HG03575 (cell line): ENCODE data around the gene DTNBP1.

Source experiments
- ATAC-seq: cut with Tn5 transposase; IDR thresholded peaks from one replicate; pipeline ENCODE4 v1.9.1; 2021; ENCODE audit not compliant: unreplicated experiment, insufficient number of reproducible peaks, low FRiP score; ENCODE audit errors: extremely low read depth

Gene DTNBP1

DNA sequence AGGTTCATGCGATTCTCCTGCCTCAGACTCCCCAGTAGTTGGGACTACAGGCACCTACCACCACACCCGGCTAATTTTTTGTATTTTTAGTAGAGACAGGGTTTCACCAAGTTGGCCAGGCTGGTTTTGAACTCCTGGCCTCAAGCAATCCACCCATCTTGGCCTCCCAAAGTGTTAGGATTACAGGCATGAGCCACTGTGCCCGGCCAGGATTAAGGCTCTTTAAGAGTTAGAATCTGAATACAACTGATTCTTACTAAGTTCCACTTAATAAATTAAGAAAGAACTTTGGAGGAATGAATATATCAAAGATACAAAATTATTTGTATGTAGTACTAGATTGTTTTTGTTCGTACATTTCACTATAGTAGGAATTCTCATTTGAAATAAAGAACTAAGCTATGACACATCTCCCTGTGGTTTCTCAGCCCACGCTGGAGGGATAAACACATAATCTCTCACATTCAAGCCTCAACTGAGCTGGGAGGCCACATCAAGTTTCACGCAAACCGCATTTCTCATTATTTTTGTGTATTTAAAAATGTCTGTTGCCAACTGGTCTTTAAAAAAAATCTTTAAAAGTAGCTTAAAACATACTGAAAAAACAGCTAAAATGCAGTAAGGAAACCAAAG lies 34.2 kb downstream of the DTNBP1 start:
- no peak for ATAC-seq

DNA sequence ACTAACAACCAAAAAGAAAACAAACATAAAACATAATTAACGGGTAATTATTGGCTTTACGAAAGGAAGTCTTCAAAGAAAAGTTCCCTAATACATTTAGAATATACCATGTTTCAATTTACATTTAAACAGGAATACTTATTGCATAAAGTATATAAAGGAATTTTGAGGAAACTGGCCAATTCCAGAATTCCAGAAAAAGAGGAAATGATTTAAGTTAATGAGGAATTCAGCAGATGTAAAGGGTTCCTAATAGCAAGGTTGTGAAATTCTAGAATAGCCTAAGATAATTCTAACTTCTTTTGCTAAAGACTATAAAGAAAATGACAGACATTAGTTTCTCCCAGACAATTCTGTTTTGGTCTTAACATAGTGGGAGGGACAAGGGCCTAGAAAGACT lies 35.0 kb downstream of the DTNBP1 start:
- ATAC-seq = no peak

DNA sequence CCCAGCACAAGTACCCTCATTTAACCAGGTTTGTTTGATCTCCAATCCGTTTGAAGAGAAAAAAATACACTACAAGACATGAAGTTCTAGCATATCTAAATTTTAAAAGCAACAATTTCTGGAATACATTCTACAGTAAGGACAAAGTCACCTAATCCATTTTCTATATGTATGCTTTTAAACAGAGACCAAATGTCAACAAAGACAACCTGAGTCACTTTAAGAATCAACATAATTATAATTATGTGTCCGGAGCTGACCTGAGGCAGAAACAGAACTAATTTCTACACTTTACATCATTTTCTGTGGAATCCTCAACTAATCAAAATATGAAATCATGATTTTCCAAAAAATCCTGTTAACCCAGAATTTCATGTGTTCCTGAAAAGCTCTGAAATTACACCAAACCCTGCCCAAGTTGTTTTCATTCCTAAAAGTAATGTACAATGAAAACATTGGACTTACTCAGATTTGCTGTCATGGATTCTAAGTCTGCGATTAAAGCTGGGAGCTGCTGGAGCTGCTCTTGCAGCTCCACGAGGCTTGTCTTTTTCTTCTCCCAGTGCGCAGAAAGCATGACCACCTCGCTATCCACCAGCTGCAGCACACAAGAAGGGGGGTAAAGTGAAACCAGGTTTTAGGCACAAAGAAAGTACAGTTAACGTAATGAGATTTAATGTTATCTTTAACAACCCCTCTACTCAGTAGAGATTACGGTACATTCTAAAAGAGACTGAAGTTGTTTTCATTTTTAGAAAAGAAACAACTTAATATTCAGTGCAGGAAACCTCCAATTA lies 35.8 kb downstream of the DTNBP1 start:
- no peak for ATAC-seq

DNA sequence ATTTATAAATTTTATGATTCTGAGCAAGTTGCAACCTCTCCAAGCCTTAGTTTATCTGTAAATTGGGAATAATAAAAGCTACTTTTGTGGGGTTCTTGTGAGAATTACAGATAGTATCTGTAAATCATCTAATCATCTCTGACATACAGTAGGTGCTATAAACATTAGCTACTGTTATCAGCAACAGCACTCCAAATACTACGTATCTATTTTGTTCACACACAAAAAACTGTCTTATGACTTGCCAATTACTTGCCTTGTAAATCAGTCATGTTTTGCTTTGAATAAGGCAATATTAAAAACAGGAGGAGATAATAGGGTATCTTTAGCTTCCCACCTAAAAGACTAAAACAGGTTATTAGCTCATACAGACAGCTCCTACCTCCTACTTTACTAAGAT lies 36.7 kb downstream of the DTNBP1 start:
- ATAC-seq = no peak

GRCh38 chr6:15623276-15624116 lies 39.3 kb downstream of the DTNBP1 start:
- ATAC-seq = no peak

- ATAC-seq = no peak
These were observed 40.6 kb downstream of the DTNBP1 start for GRCh38 chr6:15622045-15622740.

- ATAC-seq = peak; percentile 51
These were observed 41.4 kb downstream of the DTNBP1 start for GRCh38 chr6:15621203-15622044.

DNA sequence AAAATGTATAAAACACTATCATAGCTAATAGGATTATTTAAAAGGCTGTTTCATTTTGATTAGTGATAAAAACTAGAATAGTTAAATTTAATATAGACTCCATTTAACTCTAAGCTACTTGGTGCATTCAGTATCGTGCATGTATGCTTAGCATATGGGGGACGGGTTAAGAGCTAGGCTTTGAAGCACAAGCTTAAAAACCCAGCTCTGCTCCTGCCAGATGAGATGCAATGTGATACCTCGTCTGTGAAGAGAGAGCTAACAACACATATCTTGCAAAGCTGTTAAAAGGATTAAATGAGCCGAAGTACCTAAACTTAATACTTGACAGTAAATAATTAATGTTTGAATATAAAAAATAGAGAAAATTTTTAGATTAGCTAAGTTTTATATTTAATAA lies 42.2 kb downstream of the DTNBP1 start:
- no peak for ATAC-seq

DNA sequence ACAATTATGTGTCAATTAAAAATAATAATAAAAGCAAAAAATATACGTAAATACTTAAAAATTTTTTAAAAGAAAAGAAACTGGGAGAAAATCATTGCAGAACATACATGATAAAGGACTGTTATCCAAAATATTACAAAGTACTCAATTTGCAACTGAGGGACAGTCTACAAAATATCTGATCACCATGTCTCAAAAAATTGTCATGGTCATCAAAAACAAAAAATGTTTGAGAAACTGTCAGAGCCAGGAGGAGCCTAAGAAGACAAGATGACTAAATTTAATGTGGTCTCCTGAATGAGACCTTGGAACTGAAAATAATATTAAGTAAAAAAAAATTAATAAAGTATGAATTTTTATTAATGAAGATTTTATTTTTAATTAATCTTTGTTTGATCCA lies 43.5 kb downstream of the DTNBP1 start:
- no peak for ATAC-seq

GRCh38 chr6:15618685-15619084 lies 44.1 kb downstream of the DTNBP1 start:
- ATAC-seq = no peak

DNA sequence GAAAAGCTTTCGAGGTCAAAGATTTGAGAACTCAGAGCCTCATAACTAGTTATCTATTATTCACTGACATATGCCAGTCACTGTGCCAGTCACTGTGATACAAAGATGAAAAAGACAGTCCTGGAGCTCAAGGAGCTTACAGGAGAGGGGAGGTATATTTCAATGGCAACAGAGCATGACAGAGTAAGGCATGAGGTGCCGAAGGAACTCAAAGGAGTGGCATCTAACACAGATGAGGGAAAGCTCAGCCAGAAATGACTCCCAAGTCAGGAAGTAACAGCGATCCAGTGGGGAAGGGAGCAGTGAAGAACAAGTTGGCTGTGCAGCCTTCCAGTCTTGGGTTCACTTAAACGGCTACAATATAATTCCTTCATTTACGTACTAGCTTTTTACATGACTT lies 46.6 kb downstream of the DTNBP1 start:
- ATAC-seq = no peak

- no peak for ATAC-seq
These were observed 47.0 kb downstream of the DTNBP1 start for GRCh38 chr6:15615802-15616201.

- no peak for ATAC-seq
These were observed 48.6 kb downstream of the DTNBP1 start for GRCh38 chr6:15614277-15614676.

- ATAC-seq = no peak
These were observed 54.4 kb downstream of the DTNBP1 start for GRCh38 chr6:15608396-15608795.

DNA sequence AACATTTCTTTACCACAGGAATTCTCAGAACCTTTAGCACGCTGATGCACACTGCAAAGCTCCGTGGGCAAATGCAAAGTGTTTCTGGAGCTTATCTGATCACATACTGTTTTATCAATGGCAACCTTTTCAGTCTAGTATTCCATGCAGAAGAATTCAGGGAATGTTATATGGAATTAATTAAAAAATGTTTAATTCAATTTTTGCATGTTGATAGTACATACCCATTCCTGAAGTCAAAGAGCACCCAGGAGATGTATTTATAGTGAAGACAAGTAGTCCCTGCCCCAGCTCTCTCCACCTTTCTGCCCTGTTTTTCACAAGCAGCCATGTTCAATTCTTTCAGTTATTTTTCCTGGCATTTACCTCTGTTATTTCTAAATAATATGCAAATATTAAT lies 55.2 kb downstream of the DTNBP1 start:
- ATAC-seq = no peak

DNA sequence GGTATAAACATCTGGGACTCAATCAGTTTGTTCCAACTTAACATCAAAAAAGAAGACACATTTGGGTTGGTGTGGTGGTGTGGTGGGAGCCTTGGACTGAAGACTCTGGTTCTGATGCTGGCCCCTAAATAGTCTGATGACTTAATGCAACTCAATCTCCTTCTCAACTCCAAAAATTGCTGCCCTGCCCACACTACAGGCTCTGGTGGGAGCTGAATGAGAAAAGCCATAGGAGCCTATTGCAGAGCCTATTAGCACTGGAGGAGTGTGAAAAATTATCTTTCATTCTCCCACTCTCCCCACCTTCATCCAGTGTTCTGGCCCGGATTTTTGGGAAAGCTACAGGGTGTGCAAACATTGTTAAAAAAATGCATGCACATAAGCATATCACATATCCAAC lies 56.5 kb downstream of the DTNBP1 start:
- no peak for ATAC-seq

DNA sequence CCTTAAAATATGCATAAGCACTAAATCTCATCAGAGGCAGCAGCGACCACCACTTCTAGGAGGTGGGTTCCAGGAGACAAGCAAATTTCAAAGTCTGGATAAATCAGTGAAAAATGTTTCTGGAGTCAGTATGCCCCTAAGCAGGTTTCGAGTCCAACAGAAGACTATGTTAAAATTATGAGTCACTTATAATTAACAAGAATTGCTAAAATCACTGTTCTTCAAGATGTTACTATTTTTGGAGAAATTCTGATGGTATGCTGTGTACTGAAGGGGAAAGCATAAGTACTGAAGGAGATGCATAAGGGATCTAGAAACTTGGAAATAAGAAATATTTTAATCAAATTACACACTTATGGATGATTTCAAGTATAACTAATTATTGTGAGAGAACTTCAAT lies 58.0 kb downstream of the DTNBP1 start:
- ATAC-seq = no peak

DNA sequence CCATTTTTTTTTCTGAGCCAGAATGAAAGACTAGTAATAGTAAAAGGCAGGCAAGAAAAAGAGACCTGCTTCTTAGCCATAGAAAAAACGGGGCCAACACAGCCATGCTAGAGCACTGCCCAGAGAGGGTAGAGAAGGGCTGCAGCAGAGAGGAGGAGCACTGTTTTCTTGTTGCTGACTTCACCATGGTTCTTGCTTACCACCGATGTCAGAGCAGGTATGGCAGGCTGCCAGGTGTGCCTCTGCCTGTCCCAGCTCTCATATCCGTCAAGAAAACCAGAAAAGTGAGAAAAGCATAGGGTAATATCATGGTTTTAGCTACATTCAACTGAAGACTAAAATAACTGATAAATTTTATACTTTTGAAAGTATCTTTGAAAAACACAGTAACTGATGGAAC lies 60.7 kb downstream of the DTNBP1 start:
- no peak for ATAC-seq
